ENCODE data around the gene POLN. TPM values are rescaled to one million over a fixed set of nuclear protein-coding genes. Genes with fewer than 3 reads are reported as not detected.

The POLN gene
- total RNA-seq, 4 donors from 2014 or later, result 0.27 to 2.6 (median 1.4) TPM

- WGBS, 2 donors (ENCODE audit: low coverage in 1 of 2), result 79% methylated on average over 4 of the region's 4 CpGs; no CpG with 5 or more reads in 1 of the 2 donors
- no peaks in the 10 kb centered on the region for H3K27me3 ChIP-seq
- TF ChIP-seq CTCF (IDR thresholded peaks at IDR 0.05) (no peak), EP300 (IDR thresholded peaks at IDR 0.05; ENCODE audit: low read depth) (no peak), POLR2A (IDR thresholded peaks at IDR 0.05) (no peak), POLR2AphosphoS5 (IDR thresholded peaks at IDR 0.05) (no peak)
- H3K36me3 ChIP-seq, result no peaks in the 10 kb centered on the region
- H3K4me1 ChIP-seq, result no peaks in the 10 kb centered on the region
- in situ Hi-C loops (cut with MboI; ENCODE audit: low pct_ligation_motif_present in 1 of 4, low pct_unique_long_range_greater_than_20kb in 1 of 4, low sequenced_read_pairs in 3 of 4), result no loop called here
- H3K27ac ChIP-seq, result no peak overlapping the region
- DNase-seq, result no peak
- H3K9me3 ChIP-seq, result peaks cover 14 to 16% of the 10 kb centered on the region in 2 donors
- H3K4me3 ChIP-seq, result no peak overlapping the region
- intact Hi-C loops (cut with DNase I; ENCODE audit: low total_unique reads), result no loop called here
These were observed 139.7 kb downstream of the POLN start for GRCh38 chr4:2102045-2102883.

GRCh38 chr4:2101346-2102044 lies 140.4 kb downstream of the POLN start:
- in situ Hi-C loops (cut with MboI; ENCODE audit: low pct_ligation_motif_present in 1 of 4, low pct_unique_long_range_greater_than_20kb in 1 of 4, low sequenced_read_pairs in 3 of 4), result no loop called here
- no peak for TF ChIP-seq EP300 (IDR thresholded peaks at IDR 0.05; ENCODE audit: low read depth)
- no peak for TF ChIP-seq POLR2AphosphoS5 (IDR thresholded peaks at IDR 0.05)
- TF ChIP-seq CTCF (IDR thresholded peaks at IDR 0.05), result no peak
- TF ChIP-seq POLR2A (IDR thresholded peaks at IDR 0.05), result no peak
- intact Hi-C loops (cut with DNase I; ENCODE audit: low total_unique reads), result no loop called here
- 70 to 90% methylated on average over 2 to 7 of the region's 7 CpGs for WGBS, 2 donors (ENCODE audit: low coverage in 1 of 2)
- no peak overlapping the region for H3K27ac ChIP-seq
- no peaks in the 10 kb centered on the region for H3K4me1 ChIP-seq
- H3K4me3 ChIP-seq, result no peak overlapping the region
- H3K36me3 ChIP-seq, result no peaks in the 10 kb centered on the region
- peaks cover 14 to 16% of the 10 kb centered on the region in 2 donors for H3K9me3 ChIP-seq
- no peaks in the 10 kb centered on the region for H3K27me3 ChIP-seq
- no peak for DNase-seq

GRCh38 chr4:2096073-2096609 lies 145.8 kb downstream of the POLN start:
- TF ChIP-seq POLR2AphosphoS5 (IDR thresholded peaks at IDR 0.05), result no peak
- no peak for TF ChIP-seq POLR2A (IDR thresholded peaks at IDR 0.05)
- TF ChIP-seq CTCF (IDR thresholded peaks at IDR 0.05), result no peak
- no peak for TF ChIP-seq EP300 (IDR thresholded peaks at IDR 0.05; ENCODE audit: low read depth)
- no peak for DNase-seq
- H3K27ac ChIP-seq, result no peak overlapping the region
- in situ Hi-C loops (cut with MboI; ENCODE audit: low pct_ligation_motif_present in 1 of 4, low pct_unique_long_range_greater_than_20kb in 1 of 4, low sequenced_read_pairs in 3 of 4), result no loop called here
- no peak overlapping the region for H3K4me3 ChIP-seq
- intact Hi-C loops (cut with DNase I; ENCODE audit: low total_unique reads), result no loop called here
- H3K4me1 ChIP-seq, result no peaks in the 10 kb centered on the region
- no peaks in the 10 kb centered on the region for H3K27me3 ChIP-seq
- H3K36me3 ChIP-seq, result no peaks in the 10 kb centered on the region
- 88% methylated on average over 7 of the region's 7 CpGs; no CpG with 5 or more reads in 1 of the 2 donors for WGBS, 2 donors (ENCODE audit: low coverage in 1 of 2)
- H3K9me3 ChIP-seq, result no peaks in the 10 kb centered on the region

Measured in transverse colon (tissue), 4 donors.